Measurements from ENCODE around the gene GLIPR1. TPM values are rescaled to one million over a fixed set of nuclear protein-coding genes. Genes with fewer than 3 reads are reported as not detected.

The GLIPR1 gene
- total and polyA plus RNA-seq, 2 donors (not counting 3 experiments of a cell fraction or from before 2014, with no cell fraction given), result 98.8 to 108 TPM

GRCh38 chr12:75525263-75525662 is 44.7 kb downstream of the GLIPR1 start:
- dilution Hi-C loops (cut with MboI; ENCODE audit: extremely low pct_ligation_motif_present, low sequenced_read_pairs), result no loop called here
- Histone ChIP-seq H3K9ac (replicated peaks; ENCODE audit: extremely low read depth, insufficient read depth, low read length) (no peak overlapping the region), H3K27ac (ENCODE audit: insufficient read depth, low read depth, low read length) (no peak overlapping the region), H3K4me1 (ENCODE audit: control insufficient read depth, extremely low read depth, insufficient read depth, low read length) (no peaks in the 10 kb centered on the region), H3K4me2 (ENCODE audit: insufficient read depth, low read length) (no peak overlapping the region), H2AFZ (ENCODE audit: low read depth, low read length) (no peak overlapping the region), H3K79me2 (ENCODE audit: control insufficient read depth, insufficient read depth, low read length) (no peaks in the 10 kb centered on the region), H3K27me3 (ENCODE audit: control insufficient read depth in 2 of 2, insufficient read depth in 2 of 2, low read length in 2 of 2) (no peaks in the 10 kb centered on the region), H3K4me3 (replicated peaks in 1 of 3; ENCODE audit: insufficient read depth in 1 of 3, low read depth in 1 of 3, low read length in 3 of 3) (no peak overlapping the region), H3K36me3 (ENCODE audit: control insufficient read depth in 2 of 2, extremely low read depth in 1 of 2, insufficient read depth in 2 of 2, low read length in 2 of 2) (no peaks in the 10 kb centered on the region), H3K9me1 (replicated peaks; ENCODE audit: control insufficient read depth, extremely low read depth, insufficient read depth, low read length) (no peaks in the 10 kb centered on the region), H4K20me1 (replicated peaks; ENCODE audit: control insufficient read depth, extremely low read depth, insufficient read depth, low read length) (no peaks in the 10 kb centered on the region), H3K9me3 (replicated peaks; ENCODE audit: control insufficient read depth, insufficient read depth, low read length) (no peaks in the 10 kb centered on the region)
- ChIA-PET CTCF (interaction anchor here (0.7 to 5.0 kb wide), 25 partner anchors 8 to 1061 kb away, joined by 3 to 95 read pairs (median 3); partner anchors contain the start of genes KRR1 and PHLDA1), POLR2A (interaction anchor here (1.2 kb wide), 1 partner anchor 506 kb away, joined by 5 read pairs; the partner anchor contains the start of gene PHLDA1)
- DNase-seq (ENCODE audit: low read depth, low spot score) (no peak), FAIRE-seq (no peak)
- TF ChIP-seq FOS (IDR thresholded peaks at IDR 0.05; ENCODE audit: borderline replicate concordance, insufficient read depth, low read length) (no peak), CTCF (IDR thresholded peaks at IDR 0.05; ENCODE audit: extremely low read depth in 1 of 2, insufficient read depth in 1 of 2, low read depth in 1 of 2, low read length in 2 of 2) (peak in 1 of 2 donors; percentile 16)
- no TSS peak for BruUV-seq (replicated peaks)
- intact Hi-C loops (cut with micrococcal nuclease), result loop anchor here (5.0 to 10.0 kb wide), 4 partner anchors 197 to 932 kb away; no protein-coding TSS in a partner anchor

- peak; percentile 64 for FAIRE-seq
Observed at GRCh38 chr12:75526655-75527511, 46.3 kb downstream of the GLIPR1 start.

More at GRCh38 chr12:75526655-75527511, 46.3 kb downstream of the GLIPR1 start:
- TF ChIP-seq POLR2A (IDR thresholded peaks at IDR 0.05; ENCODE audit: low read depth, low read length) (no peak), CTCF (IDR thresholded peaks at IDR 0.05; ENCODE audit: extremely low read depth in 1 of 2, insufficient read depth in 1 of 2, low read depth in 1 of 2, low read length in 2 of 2) (peak; percentile 38 to 49)
- ChIA-PET POLR2A (interaction anchor here (0.6 to 1.2 kb wide), 3 partner anchors 422 to 504 kb away, joined by 3 to 8 read pairs (median 6); partner anchors contain the start of gene PHLDA1), CTCF (interaction anchor here (0.6 to 5.0 kb wide), 24 partner anchors 15 to 1060 kb away, joined by 3 to 95 read pairs (median 6); partner anchors contain the start of genes BBS10, KRR1 and PHLDA1)
- no peak overlapping the region for H3K27ac ChIP-seq (ENCODE audit: insufficient read depth, low read depth, low read length)
- no peak overlapping the region for H3K4me2 ChIP-seq (ENCODE audit: insufficient read depth, low read length)
- no peak overlapping the region for H3K4me3 ChIP-seq (replicated peaks in 1 of 3; ENCODE audit: insufficient read depth in 1 of 3, low read depth in 1 of 3, low read length in 3 of 3)
- H3K9ac ChIP-seq (replicated peaks; ENCODE audit: extremely low read depth, insufficient read depth, low read length), result no peak overlapping the region
- BruUV-seq (replicated peaks), result no TSS peak
- DNase-seq (ENCODE audit: low read depth, low spot score), result peak; percentile 70
- intact Hi-C loops (cut with micrococcal nuclease), result loop anchor here (1.0 to 10.0 kb wide), 11 partner anchors 180 to 930 kb away; partner anchors contain the start of genes BBS10 and PHLDA1
- H2AFZ ChIP-seq (ENCODE audit: low read depth, low read length), result no peak overlapping the region
- no peaks in the 10 kb centered on the region for H3K9me3 ChIP-seq (replicated peaks; ENCODE audit: control insufficient read depth, insufficient read depth, low read length)
- no peaks in the 10 kb centered on the region for H3K9me1 ChIP-seq (replicated peaks; ENCODE audit: control insufficient read depth, extremely low read depth, insufficient read depth, low read length)
- no peaks in the 10 kb centered on the region for H3K36me3 ChIP-seq (ENCODE audit: control insufficient read depth in 2 of 2, extremely low read depth in 1 of 2, insufficient read depth in 2 of 2, low read length in 2 of 2)
- no peaks in the 10 kb centered on the region for H3K79me2 ChIP-seq (ENCODE audit: control insufficient read depth, insufficient read depth, low read length)
- H3K27me3 ChIP-seq (ENCODE audit: control insufficient read depth in 2 of 2, insufficient read depth in 2 of 2, low read length in 2 of 2), result no peaks in the 10 kb centered on the region
- no peaks in the 10 kb centered on the region for H3K4me1 ChIP-seq (ENCODE audit: control insufficient read depth, extremely low read depth, insufficient read depth, low read length)
- no peaks in the 10 kb centered on the region for H4K20me1 ChIP-seq (replicated peaks; ENCODE audit: control insufficient read depth, extremely low read depth, insufficient read depth, low read length)
- dilution Hi-C loops (cut with MboI; ENCODE audit: extremely low pct_ligation_motif_present, low sequenced_read_pairs), result no loop called here
